ENCODE results near the gene FAM13B.
"Not testable (repeated sequence)": the region's sequence is repeated elsewhere in the genome, so short reads cannot be mapped to it uniquely, and the experiment has no call there.

Gene FAM13B

GRCh38 chr5:138032572-138033385 lies at the start of gene FAM13B:
TSS of gene FAM13B (minus strand) at chr5:138033079. CDS start at chr5:138019111, 13,968 bp downstream.
- peak within 1 kb of the TSS; percentile 92 for H3K27ac ChIP-seq (ENCODE audit: low read depth, low read length)

DNA sequence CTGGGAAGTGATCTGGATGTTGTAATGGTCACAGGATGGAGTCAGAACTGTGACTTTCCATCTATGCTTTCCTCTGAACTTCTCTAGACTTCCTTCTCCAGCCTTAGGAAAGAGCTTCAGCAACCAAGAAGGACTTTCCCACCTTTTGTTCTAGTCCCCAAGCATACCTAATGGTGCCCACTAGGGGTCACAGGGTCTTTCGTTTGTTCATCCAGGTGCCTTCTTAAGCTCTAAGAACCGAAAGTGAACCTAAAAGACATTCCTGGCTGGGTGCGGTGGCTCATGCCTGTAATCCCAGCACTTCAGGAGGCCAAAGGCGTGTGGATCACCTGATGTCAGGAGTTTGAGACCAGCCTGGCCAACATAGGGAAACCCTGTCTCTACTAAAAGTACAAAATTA lies 49.2 kb upstream of the FAM13B start:
- Histone ChIP-seq H3K27ac (ENCODE audit: low read depth, low read length) (no peak overlapping the region), H3K79me2 (ENCODE audit: control insufficient read depth, insufficient read depth, low read length, unreplicated experiment) (no peaks in the 10 kb centered on the region), H3K4me3 (ENCODE audit: low read depth, low read length) (no peak overlapping the region), H3K27me3 (ENCODE audit: insufficient read depth, low read length) (no peaks in the 10 kb centered on the region), H2AFZ (ENCODE audit: low read length, unreplicated experiment) (no peak overlapping the region), H3K36me3 (ENCODE audit: insufficient read depth, low read length) (no peaks in the 10 kb centered on the region), H3K4me1 (ENCODE audit: control insufficient read depth, insufficient read depth, low read length, unreplicated experiment) (no peaks in the 10 kb centered on the region)

More at GRCh38 chr5:138032572-138033385, at the start of gene FAM13B:
- no peaks in the 10 kb centered on the region for H3K36me3 ChIP-seq (ENCODE audit: insufficient read depth, low read length)
- H2AFZ ChIP-seq (ENCODE audit: low read length, unreplicated experiment), result peak within 1 kb of the TSS; percentile 93
- H3K79me2 ChIP-seq (ENCODE audit: control insufficient read depth, insufficient read depth, low read length, unreplicated experiment), result peaks cover 45% of the 10 kb centered on the region
- H3K4me3 ChIP-seq (ENCODE audit: low read depth, low read length), result peak within 1 kb of the TSS; percentile 93
- peaks cover 27% of the 10 kb centered on the region for H3K4me1 ChIP-seq (ENCODE audit: control insufficient read depth, insufficient read depth, low read length, unreplicated experiment)
- no peaks in the 10 kb centered on the region for H3K27me3 ChIP-seq (ENCODE audit: insufficient read depth, low read length)

GRCh38 chr5:138078006-138078643 lies 45.2 kb upstream of the FAM13B start:
- H3K27me3 ChIP-seq (ENCODE audit: insufficient read depth, low read length), result no peaks in the 10 kb centered on the region
- peak overlapping the region; percentile 3 for H2AFZ ChIP-seq (ENCODE audit: low read length, unreplicated experiment)
- H3K4me1 ChIP-seq (ENCODE audit: control insufficient read depth, insufficient read depth, low read length, unreplicated experiment), result no peaks in the 10 kb centered on the region
- no peaks in the 10 kb centered on the region for H3K79me2 ChIP-seq (ENCODE audit: control insufficient read depth, insufficient read depth, low read length, unreplicated experiment)
- H3K4me3 ChIP-seq (ENCODE audit: low read depth, low read length), result no peak overlapping the region
- no peak overlapping the region for H3K27ac ChIP-seq (ENCODE audit: low read depth, low read length)
- no peaks in the 10 kb centered on the region for H3K36me3 ChIP-seq (ENCODE audit: insufficient read depth, low read length)

- Histone ChIP-seq H3K4me3 (ENCODE audit: low read depth, low read length) (no peak overlapping the region), H3K36me3 (ENCODE audit: insufficient read depth, low read length) (no peaks in the 10 kb centered on the region), H2AFZ (ENCODE audit: low read length, unreplicated experiment) (peak overlapping the region; percentile 19), H3K27me3 (ENCODE audit: insufficient read depth, low read length) (no peaks in the 10 kb centered on the region), H3K27ac (ENCODE audit: low read depth, low read length) (no peak overlapping the region), H3K79me2 (ENCODE audit: control insufficient read depth, insufficient read depth, low read length, unreplicated experiment) (no peaks in the 10 kb centered on the region), H3K4me1 (ENCODE audit: control insufficient read depth, insufficient read depth, low read length, unreplicated experiment) (no peaks in the 10 kb centered on the region)
These were observed 44.3 kb upstream of the FAM13B start for GRCh38 chr5:138077064-138077696.

DNA sequence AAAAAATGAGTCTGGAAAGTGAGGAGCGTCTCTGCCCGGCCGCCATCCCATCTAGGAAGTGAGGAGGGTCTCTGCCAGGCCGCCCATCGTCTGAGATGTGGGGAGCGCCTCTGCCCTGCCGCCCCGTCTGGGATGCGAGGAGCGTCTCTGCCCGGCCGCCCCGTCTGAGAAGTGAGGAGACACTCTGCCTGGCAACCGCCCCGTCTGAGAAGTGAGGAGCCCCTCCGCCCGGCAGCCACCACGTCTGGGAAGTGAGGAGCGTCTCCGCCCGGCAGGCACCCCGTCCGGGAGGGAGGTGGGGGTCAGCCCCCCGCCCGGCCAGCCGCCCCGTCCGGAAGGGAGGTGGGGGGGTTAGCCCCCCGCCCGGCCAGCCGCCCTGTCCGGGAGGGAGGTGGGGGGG lies 37.1 kb upstream of the FAM13B start:
- H3K36me3 ChIP-seq (ENCODE audit: insufficient read depth, low read length); H3K4me3 ChIP-seq (ENCODE audit: low read depth, low read length); H3K27ac ChIP-seq (ENCODE audit: low read depth, low read length); H3K27me3 ChIP-seq (ENCODE audit: insufficient read depth, low read length); H3K4me1 ChIP-seq (ENCODE audit: control insufficient read depth, insufficient read depth, low read length, unreplicated experiment); H2AFZ ChIP-seq (ENCODE audit: low read length, unreplicated experiment); H3K79me2 ChIP-seq (ENCODE audit: control insufficient read depth, insufficient read depth, low read length, unreplicated experiment): not testable (repeated sequence)

DNA sequence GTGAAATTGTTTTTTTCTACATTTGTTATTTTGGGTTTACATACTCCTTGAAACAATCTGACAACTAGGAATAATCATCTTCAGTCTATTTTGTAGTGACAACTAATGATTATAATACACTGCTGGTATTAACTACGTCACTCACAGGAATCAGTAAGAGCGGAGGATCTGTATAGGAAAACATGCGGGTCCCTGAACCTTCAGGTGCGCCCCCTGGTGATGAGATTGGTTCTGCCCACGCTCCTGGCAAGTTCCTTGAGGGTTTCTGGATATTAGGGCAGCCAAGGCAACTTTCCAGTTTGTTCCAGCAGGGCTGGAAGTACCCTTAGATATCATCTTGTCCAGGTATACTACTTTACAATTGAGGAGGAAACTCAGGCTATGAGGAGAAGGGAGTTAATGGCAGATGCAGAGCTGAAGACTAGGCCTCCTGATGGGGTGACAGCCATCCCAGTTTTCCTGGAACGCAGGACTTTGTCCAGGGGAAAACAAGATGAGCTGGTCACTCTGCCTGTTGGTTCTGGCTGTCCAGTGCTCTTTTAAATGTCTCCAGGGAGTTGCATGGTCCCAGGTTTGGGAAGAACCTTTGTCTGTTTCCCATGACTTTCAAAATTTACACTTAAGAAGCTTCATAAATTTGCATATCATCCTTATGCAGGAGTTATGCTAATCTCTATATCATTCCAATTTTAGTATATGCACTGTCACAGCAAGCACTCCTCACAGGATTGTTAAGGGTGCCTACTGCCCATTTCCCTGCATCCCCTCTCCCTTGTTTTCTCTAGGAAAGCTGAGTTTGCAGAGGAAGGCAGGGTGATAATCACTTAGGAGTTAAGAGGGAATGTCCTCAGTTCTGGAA lies 36.1 kb upstream of the FAM13B start:
- Histone ChIP-seq H2AFZ (ENCODE audit: low read length, unreplicated experiment) (no peak overlapping the region), H3K79me2 (ENCODE audit: control insufficient read depth, insufficient read depth, low read length, unreplicated experiment) (no peaks in the 10 kb centered on the region), H3K27ac (ENCODE audit: low read depth, low read length) (no peak overlapping the region), H3K4me1 (ENCODE audit: control insufficient read depth, insufficient read depth, low read length, unreplicated experiment) (no peaks in the 10 kb centered on the region), H3K36me3 (ENCODE audit: insufficient read depth, low read length) (no peaks in the 10 kb centered on the region), H3K27me3 (ENCODE audit: insufficient read depth, low read length) (no peaks in the 10 kb centered on the region), H3K4me3 (ENCODE audit: low read depth, low read length) (no peak overlapping the region)

DNA sequence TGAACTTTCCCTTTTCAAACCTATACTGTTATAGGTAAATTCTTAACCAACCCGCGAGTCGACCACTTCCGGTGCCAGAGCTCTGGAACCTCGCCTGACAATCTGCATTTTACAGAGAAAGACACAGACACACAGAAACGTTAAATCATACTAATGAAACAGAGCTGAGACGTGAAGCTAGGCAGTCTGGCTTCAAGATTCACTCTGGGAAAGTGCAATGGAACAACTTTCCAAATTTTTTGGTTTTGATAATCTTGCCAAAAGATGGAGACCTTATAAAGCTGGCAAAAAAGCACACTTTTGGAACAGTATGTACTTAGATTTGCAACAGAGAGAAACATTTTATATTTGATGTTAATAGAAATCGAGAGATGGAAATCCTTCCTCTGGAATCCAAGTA lies 35.1 kb upstream of the FAM13B start:
- Histone ChIP-seq H3K4me3 (ENCODE audit: low read depth, low read length) (no peak overlapping the region), H3K27me3 (ENCODE audit: insufficient read depth, low read length) (no peaks in the 10 kb centered on the region), H3K36me3 (ENCODE audit: insufficient read depth, low read length) (no peaks in the 10 kb centered on the region), H3K4me1 (ENCODE audit: control insufficient read depth, insufficient read depth, low read length, unreplicated experiment) (no peaks in the 10 kb centered on the region), H2AFZ (ENCODE audit: low read length, unreplicated experiment) (no peak overlapping the region), H3K27ac (ENCODE audit: low read depth, low read length) (no peak overlapping the region), H3K79me2 (ENCODE audit: control insufficient read depth, insufficient read depth, low read length, unreplicated experiment) (no peaks in the 10 kb centered on the region)

DNA sequence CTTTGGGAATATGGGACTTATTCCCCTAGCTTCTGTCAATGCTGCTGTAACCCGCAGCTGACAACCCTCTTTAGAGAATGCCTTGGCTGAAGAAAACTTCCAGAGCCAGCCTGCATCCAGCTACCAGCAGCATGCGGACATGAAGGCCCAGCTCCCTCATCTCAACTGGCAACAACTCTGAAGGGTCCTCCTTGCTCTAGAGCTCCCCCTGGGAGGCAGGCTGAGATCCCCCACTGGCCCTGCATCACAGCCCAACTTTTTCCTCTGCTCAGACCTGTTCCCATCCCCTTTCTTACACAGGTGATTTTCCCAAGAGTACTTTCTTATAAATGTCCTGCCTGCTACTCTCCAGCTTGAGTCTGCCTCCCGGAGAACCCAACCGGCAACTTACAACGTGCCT lies 32.2 kb upstream of the FAM13B start:
- Histone ChIP-seq H2AFZ (ENCODE audit: low read length, unreplicated experiment) (no peak overlapping the region), H3K27me3 (ENCODE audit: insufficient read depth, low read length) (no peaks in the 10 kb centered on the region), H3K4me1 (ENCODE audit: control insufficient read depth, insufficient read depth, low read length, unreplicated experiment) (no peaks in the 10 kb centered on the region), H3K4me3 (ENCODE audit: low read depth, low read length) (no peak overlapping the region), H3K27ac (ENCODE audit: low read depth, low read length) (no peak overlapping the region), H3K36me3 (ENCODE audit: insufficient read depth, low read length) (no peaks in the 10 kb centered on the region), H3K79me2 (ENCODE audit: control insufficient read depth, insufficient read depth, low read length, unreplicated experiment) (no peaks in the 10 kb centered on the region)

GRCh38 chr5:138064526-138064925 lies 31.6 kb upstream of the FAM13B start:
- no peaks in the 10 kb centered on the region for H3K4me1 ChIP-seq (ENCODE audit: control insufficient read depth, insufficient read depth, low read length, unreplicated experiment)
- H3K27ac ChIP-seq (ENCODE audit: low read depth, low read length), result no peak overlapping the region
- H3K27me3 ChIP-seq (ENCODE audit: insufficient read depth, low read length), result no peaks in the 10 kb centered on the region
- H3K36me3 ChIP-seq (ENCODE audit: insufficient read depth, low read length), result no peaks in the 10 kb centered on the region
- no peak overlapping the region for H3K4me3 ChIP-seq (ENCODE audit: low read depth, low read length)
- H3K79me2 ChIP-seq (ENCODE audit: control insufficient read depth, insufficient read depth, low read length, unreplicated experiment), result no peaks in the 10 kb centered on the region
- no peak overlapping the region for H2AFZ ChIP-seq (ENCODE audit: low read length, unreplicated experiment)

DNA sequence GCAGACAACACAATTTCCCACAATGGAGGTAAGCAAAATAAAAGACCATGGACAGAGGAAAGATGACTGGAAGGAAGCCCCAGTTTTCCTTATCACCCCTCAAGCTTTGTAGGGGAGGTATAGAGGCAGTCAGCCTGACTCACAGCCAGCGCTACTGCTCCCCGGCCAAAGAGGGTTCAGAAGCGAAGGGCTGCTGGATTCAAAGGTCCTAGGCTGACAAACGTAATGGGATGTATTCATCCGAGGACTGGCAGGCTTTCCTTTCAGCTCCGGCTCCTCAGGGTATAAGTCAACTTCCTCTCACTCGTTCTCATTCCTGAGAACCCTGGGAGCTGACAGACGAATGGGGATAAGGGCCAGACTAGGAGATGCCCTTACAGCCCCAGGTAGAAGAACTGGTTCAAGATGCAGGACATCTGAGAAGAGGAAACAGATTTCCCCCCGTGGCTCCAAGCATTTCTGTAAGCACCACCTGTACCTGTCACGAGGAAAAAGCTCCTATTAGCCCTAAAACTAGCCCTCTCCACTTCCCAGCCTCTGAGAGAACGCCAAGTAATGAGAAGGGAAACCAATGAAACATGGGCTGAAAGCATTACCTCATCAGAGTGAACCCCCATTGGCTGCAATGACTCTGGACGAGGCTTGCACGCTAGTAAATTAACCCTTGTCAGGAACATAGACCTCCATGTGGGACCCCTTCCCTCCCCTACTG lies 22.1 kb upstream of the FAM13B start:
- Histone ChIP-seq H2AFZ (ENCODE audit: low read length, unreplicated experiment) (no peak overlapping the region), H3K27ac (ENCODE audit: low read depth, low read length) (no peak overlapping the region)

More for the DNA sequence above, 22.1 kb upstream of the FAM13B start:
- H3K36me3 ChIP-seq (ENCODE audit: insufficient read depth, low read length), result no peaks in the 10 kb centered on the region
- H3K79me2 ChIP-seq (ENCODE audit: control insufficient read depth, insufficient read depth, low read length, unreplicated experiment), result no peaks in the 10 kb centered on the region
- H3K4me1 ChIP-seq (ENCODE audit: control insufficient read depth, insufficient read depth, low read length, unreplicated experiment), result no peaks in the 10 kb centered on the region
- peaks cover 10% of the 10 kb centered on the region for H3K27me3 ChIP-seq (ENCODE audit: insufficient read depth, low read length)
- H3K4me3 ChIP-seq (ENCODE audit: low read depth, low read length), result peak overlapping the region; percentile 28; the same call in 1 of the 2 replicates

All from ACC112 (cell line).